NOMO-1 treated with DMSO at 0.1 percent for 48 hours (cell line): ENCODE measurements around the gene CSE1L.
"Not testable (repeated sequence)": the region's sequence is repeated elsewhere in the genome, so short reads cannot be mapped to it uniquely, and the experiment has no call there.

ENCODE experiments used
- DNase-seq: peaks from one replicate; lab custom pipeline; 2025; ENCODE audit not compliant: unreplicated experiment; lab: John Stamatoyannopoulos, UW

The CSE1L gene

DNA sequence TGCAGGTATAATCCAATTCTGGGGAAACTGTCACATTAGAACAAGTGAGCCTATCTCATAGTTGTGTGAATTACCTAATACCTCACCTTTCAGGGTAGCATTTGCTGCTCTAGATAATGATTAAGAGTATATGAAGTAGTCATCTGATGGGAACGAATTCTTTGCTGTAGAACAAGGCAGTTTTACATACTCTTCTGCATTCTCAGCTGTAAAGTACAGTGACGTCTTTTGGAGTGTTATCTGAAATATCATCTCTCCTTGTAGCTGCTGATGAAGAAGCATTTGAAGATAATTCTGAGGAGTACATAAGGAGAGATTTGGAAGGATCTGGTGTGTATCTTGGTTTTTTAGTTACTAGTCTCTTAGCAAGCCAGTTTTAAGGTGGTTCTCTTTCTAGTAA lies 28.4 kb downstream of the CSE1L start:
- no peak for DNase-seq

DNA sequence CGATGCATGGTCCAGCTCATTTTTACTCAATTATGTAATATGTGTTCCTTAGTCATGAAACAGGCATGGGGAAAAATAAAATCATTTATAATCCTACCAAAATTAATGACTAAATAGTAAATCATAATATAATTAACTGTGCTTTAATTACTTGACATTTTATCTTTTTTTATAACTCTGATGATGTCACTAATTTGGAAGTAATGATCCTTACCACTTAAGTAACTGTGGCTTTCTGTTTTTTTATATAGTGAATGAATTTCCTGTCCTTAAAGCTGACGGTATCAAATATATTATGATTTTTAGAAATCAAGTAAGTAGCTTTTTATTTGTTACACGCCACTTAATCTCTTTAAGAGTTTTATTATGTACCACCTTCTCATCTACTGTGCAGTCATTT lies 32.2 kb downstream of the CSE1L start:
- no peak for DNase-seq

DNA sequence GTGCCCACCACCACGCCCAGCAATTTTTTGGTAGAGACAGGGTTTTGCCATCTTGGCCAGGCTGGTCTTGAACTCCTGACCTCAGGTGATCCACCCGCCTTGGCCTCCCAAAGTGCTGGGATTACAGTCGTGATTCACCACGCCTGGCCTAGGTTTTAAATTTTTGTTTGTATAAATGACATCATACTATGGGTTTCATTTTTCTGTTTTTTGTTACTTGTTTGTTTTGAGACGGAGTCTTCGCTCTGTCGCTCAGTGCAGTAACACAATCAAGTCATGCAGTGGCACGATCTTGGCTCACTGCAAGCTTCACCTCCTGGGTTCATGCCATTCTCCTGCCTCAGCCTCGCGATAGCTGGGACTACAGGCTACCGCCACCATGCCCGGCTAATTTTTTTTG lies 36.2 kb downstream of the CSE1L start:
- DNase-seq = not testable (repeated sequence)

DNA sequence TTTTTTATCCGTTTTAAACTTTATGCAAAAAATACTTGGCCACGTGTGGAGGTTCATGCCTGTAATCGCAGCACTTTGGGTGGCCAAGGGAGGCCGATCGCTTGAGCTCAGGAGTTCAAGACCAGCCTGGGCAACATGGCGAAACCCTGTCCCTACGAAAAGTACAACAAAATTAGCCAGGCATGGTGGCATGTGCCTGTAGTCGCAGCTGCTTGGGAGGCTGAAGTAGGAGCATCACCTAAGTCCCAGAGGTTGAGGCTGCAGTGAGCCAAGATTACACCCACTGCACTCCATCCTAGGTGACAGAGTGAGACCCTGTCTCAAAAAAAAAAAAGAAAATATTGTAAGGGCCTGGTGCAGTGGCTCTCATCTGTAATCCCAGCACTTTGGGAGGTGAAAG lies 45.0 kb downstream of the CSE1L start:
- DNase-seq = no peak

DNA sequence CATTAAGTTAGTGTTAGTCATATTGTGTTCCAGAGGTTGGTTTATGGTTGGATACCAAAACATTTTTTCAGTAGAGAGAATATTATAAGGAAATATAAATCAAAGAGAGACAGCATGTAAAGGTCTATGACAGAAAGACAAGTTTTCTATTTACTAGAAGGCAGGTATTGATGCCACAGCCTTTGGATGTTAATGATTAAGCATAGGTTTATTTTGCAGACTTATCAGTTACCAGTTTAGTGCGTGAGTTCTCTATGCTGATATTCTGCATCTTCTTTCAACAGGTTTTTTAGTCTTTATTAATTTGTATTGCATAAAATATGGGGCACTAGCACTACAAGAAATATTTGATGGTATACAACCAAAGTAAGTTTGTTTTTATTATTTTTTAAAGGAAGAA lies 45.6 kb downstream of the CSE1L start:
- DNase-seq = no peak

DNA sequence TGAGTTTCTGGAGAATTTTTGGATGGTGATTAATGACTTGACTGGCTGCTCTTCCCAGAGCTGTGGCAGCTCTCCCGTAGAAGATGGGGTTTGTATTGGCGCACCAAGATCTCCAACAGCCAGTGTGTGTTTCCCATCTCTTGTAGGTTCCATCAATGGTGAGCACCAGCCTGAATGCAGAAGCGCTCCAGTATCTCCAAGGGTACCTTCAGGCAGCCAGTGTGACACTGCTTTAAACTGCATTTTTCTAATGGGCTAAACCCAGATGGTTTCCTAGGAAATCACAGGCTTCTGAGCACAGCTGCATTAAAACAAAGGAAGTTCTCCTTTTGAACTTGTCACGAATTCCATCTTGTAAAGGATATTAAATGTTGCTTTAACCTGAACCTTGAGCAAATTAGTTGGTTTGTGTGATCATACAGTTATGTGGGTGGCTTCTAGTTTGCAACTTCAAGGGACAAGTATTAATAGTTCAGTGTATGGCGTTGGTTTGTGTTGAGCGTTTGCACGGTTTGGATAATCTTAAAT lies 50.2 kb downstream of the CSE1L start:
- DNase-seq = no peak

DNA sequence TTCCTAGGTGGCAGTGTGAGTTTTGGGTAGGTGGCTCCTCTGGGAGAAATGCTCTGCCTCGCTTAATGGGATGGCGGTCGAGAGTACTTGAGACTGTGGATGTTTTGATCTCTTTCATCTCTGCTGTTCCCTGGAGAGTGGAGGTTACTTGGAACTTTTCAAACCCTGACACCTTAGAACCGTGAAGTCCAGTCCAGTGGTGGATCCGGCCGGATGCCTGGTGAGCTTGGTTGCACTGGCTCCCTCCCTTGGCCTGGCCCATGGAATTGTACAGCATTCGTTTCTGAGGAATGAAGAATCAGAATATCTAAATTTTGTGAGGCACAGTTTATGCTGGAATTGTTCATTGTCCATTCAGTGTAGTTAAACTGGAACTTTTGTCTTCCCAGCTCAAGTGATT lies 51.0 kb downstream of the CSE1L start:
- DNase-seq = no peak

DNA sequence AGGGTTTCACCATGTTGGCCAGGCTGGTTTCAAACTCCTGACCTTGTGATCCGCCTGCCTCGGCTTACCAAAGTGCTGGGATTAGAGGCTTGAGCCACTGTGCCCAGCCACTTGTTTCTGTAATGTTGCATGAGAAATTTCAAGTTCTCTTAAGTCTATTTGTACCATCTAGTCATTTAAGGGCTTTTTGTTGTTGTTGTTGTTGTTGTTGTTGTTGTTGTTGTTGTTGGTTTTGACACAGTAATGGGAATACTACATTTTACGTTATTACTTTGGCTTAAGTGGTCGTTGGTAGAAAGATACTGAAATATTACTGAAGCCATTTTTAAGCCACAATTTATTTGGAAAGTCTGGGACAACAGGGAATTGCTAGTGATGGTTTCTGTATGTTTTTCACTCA lies 52.0 kb downstream of the CSE1L start:
- DNase-seq = no peak

DNA sequence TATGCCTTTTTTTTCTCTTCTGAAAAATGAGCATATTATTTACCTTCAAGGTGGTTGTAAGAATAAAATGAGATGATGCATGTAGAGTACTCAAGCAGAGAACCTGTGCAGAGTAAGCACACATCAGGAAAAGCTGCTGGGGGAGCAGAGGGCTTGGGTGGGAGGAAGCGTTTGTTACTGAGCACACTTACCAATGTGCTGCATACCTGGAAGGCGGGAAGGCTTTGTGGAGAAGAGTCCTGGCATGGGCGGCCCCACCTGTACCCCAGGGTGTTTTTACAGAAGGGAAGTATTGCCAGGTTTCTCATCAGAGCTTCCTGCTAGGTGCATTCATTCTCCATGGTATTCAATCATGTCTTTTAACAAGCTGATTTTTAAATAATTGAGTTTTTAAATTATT lies 52.9 kb downstream of the CSE1L start:
- no peak for DNase-seq

DNA sequence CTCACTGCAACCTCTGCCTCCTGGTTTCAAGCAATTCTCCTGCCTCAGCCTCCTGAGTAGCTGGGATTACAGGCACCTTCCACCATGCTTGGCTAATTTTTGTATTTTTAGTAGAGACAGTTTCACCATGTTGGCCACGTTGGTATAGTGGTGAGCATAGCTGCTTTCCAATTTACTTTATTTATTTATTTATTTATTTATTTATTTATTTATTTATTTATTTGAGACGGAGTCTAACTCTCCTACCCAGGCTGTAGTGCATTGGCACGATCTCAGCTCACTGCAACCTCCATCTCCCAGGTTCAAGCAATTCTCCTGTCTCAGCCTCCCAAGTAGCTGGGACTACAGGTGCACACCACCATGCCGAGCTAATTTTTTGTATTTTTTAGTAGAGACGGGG lies 54.2 kb downstream of the CSE1L start:
- not testable (repeated sequence) for DNase-seq

DNA sequence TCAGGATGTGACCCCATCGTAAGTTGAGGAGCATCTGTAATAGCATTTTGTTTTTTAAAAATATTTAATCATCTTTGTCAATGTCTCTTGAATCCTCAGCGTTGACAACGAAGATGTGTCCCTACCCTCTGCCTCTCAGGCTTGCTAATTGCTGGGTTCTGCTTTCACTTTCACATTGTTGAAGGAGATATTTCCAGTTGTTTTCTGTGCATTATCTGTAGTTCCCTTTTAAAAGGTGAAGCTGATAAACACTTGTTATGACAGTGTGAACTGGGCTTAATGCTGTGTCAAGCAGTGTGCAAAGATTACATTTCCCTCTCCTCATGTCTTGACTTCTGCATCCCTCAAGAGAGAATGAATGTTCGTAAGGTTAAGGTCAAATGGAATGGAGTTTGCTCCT lies 54.9 kb downstream of the CSE1L start:
- peak; percentile 57 for DNase-seq

DNA sequence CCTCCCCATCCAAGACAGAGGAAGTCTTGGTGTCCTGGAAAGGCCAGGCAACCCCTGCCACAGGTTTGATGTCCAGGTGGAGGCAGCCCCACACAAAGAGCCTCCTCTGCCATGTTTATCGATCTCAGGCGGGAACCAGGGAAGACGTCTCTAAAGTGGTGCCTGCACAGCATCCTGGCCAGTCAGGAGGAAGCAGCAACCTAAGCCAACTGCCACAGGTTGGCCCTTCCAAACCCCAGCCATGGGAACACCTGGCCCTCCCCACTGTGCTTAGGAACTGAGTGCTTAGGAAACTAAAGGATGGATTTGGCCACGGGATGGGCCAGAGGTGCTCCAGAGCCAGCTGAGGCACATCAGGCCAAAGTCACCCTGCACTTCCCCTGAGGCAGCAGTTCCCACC lies 56.9 kb downstream of the CSE1L start:
- no peak for DNase-seq

DNA sequence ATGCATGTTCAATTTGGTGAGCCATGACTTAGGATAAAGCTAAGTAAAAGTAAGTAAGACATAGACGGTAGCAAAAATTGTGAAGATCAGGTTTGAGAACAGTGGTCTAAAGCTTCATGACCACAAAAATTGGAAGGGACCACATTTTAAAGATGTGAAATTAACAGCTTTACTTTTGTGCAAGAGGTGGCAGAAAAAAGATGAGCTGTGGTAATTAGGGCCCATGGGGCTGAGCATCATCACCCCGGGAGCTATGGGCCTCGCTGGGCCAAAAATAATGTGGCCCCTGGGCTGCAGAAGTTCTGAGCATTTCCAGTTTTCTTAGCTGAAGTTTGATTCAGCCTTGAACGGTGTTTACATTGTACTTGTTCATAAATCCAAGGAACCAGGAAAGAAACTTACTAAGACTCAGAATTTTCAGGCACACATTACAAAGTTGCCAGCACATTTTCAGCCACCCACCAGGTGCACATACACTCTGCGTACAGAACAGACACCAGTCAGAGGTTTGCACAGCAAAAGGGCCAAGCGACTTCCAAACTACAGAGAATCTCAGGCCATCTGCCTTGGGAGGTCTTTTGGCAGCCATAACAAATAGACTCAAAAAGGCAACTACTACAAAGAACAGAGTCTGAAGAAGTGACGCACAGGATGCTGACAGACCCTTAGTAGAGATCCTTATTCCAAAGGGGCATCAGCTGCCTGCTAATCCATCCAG lies 57.7 kb downstream of the CSE1L start:
- no peak for DNase-seq

DNA sequence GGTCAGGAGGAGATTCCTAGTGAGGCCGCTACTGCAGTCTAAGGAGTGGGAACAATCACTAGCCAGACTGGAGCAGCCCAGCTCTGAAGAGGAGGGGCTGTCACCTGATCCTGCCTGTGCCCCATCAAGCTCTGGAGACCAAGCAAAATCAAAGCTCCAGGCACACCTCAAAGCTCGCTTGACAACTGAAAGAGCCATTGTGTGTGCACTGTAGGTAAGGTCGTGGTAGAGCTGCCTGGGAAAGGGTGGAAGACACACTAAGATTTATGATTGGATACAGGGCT lies 58.2 kb downstream of the CSE1L start:
- DNase-seq = no peak

DNA sequence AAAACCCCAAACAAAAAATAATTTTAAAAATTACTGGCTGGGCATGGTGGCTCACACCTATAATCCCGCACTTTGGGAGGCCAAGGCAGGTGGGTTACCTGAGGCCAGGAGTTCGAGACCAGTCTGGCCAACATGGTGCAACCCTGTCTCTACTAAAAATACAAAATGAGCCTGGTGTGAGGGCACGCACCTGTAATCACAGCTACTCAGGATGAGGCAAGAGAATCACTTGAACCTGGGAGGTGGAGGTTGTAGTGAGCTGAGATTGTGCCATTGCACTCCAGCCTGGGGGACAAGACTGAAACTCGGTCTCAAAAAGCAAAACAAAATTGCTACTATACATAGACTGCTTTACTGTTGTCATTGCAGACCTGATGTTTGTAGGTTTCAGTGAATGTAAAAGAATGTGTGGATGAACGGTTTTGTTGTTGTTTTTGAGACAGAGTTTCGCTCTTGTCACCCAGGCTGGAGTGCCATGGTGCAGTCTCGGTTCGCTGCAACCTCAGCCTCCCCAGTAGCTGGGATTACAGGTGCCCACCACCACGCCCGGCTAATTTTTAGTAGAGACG lies 59.0 kb downstream of the CSE1L start:
- DNase-seq = not testable (repeated sequence)

DNA sequence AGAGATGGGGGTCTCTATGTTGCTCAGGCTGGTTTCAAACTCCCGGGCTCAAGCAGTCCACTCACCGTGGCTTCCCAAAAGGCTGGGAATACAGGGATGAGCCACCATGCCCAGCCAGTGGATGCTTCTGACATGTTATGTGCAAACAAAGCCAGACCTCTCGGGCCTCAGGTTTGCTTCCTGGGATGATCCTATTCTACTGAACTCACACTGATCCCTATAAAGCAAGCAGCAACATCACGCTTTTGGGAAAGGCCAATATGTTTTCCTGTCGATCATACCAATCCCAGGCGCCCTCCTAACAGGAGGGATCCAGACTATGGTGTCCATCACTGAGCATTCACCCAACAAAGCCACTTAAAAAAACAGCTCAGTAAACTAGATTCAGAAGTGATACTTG lies 60.2 kb downstream of the CSE1L start:
- DNase-seq = no peak

DNA sequence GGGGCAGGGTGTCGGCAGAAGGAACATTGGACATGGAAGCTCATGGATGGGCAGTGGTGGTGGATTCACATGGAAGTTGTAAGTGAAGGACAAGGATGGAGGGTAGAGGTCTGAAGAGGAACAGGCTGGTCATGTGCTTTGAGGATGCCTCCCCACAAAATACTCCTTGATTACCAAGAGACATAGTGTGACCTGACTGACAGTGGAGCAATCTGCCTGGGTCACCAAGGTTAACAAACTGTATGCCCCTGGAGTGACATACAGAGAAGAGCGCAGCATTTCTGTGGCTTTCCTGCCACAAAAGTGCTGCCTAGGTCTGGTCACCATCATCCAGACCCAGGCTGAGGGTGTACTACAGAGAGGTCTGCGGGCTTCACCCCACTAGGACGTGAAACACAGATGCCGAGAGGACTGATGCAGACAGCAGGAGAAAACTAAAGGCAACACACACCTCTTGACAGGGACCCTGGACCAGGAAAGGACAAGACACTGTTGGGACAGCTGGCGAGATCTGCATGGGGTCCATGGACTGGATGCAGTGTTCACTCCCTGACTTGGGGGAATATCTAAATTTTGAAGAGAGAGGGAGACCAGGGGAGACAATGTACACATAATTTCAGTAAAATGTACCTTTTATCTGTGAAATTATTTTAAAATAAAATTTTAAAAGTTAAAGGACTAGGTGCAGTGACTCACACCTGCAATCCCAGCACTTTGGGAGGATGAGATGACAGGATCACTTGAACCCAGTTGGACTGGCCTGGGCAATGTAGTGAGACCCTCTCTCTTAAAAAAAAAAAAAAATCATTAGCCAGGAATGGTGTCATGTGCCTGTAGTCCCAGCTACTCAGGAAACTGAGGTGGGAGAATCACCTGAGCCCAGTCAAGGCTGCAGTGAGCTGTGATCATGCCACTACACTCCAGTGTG lies 64.9 kb downstream of the CSE1L start:
- DNase-seq = no peak

DNA sequence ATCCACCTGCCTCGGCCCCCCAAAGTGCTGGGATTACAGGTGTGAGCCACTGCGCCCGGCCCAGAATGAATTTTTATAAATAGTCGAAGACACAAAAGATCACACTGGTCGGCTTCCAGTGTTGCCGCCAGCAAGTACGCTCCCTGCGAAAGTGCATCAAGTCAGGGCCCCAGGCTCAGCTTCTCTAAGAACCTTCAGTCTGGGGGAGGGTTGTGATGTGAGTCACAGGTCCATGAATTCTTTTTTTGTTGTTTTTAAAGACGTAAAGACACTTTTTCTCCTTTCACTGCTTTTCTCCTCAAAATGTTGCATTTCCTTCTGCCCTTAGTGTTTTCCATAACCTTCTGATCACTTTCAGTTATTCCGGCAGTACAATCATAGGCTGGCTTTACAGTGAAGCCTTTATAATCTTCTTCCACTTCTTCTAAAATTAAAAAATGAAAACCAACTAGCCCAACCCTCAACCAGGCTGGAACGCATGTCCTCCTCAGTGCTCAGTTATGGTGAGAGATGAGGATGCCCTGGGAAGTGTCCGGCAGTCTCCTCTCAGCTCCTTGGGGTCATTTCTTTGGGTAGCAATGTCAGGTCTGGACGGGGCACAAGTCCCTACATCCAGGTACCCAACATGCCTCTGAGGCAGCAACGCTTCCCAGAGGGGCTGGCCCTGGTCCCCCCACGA lies 66.6 kb downstream of the CSE1L start:
- no peak for DNase-seq

DNA sequence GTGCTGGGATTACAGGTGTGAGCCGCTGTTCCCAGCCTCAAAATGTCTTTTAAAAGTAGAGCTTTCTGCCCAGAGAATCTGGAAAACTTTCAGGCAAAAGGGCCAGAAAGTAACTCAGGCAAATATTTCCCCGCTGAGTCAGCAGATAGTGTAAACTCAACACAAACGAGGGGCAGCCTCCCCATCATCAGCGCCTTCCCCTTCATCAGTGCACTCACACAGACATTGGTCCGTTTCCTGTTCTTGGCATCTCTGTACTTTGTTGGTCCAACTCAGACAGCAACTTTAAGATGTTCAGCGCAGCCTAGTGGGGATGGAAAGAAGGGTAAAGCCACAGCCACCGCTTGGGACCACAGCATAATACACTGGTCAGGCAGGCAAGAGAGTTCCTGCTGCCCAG lies 69.5 kb downstream of the CSE1L start:
- no peak for DNase-seq

DNA sequence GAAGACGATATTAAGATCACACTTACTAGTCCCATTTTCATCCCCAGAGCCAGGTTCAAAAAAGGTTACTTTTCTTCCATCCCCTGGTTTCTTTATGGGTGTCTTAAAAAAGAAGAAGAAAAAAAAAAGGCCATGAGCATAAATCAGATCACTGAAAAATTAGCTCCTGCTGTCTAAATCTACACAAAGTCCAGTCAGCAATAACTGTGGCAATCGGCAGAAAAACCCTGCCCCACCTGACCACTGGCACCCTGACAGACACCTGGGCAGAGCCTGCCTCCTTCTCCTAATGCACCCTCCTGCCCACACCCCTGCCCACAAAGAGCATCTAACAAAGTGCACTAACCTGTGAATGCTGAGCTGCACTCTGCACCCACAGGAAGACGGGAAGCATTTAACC lies 72.2 kb downstream of the CSE1L start:
- DNase-seq = no peak

DNA sequence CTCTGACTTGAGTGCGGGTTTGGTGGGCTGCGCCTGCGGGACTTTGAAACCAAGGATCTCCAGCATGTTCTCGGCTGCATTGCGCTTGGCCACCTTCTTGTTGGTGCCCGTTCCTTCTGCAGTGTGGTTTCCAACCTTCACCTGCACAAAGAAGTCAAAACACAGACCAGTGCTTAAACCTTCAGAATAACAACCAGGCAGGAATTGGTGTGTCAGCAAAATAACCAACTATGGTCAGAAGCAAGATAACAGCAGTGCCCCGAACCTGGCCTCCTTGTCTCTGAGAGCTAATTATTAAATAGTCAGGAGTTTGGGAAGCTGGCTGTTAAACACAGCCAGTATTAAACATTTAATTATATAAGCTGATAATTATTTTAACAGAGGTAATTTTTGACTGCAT lies 73.9 kb downstream of the CSE1L start:
- no peak for DNase-seq

DNA sequence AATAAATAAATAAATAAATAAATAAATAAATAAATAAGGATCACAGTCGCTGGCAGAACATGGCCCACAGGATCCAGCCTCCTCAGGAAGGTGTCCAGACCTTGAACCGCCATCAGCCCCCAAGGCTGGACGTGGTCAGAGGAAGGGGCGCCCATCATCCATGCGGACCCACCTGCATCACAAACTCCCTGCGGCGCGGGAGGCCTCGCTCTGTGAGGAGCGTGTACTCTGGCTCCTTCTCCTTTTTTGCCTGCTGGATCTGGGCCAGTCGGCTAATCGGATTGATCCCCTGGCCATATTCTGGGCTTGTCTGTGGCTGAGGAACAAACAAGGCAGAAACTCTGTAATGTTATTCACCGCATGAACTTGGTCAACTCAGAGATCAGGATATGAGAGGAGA lies 76.8 kb downstream of the CSE1L start:
- no peak for DNase-seq
